ENCODE measurements around the gene CBX4.
"Not testable (repeated sequence)": the region's sequence is repeated elsewhere in the genome, so short reads cannot be mapped to it uniquely, and the experiment has no call there.

CBX4 gene

DNA sequence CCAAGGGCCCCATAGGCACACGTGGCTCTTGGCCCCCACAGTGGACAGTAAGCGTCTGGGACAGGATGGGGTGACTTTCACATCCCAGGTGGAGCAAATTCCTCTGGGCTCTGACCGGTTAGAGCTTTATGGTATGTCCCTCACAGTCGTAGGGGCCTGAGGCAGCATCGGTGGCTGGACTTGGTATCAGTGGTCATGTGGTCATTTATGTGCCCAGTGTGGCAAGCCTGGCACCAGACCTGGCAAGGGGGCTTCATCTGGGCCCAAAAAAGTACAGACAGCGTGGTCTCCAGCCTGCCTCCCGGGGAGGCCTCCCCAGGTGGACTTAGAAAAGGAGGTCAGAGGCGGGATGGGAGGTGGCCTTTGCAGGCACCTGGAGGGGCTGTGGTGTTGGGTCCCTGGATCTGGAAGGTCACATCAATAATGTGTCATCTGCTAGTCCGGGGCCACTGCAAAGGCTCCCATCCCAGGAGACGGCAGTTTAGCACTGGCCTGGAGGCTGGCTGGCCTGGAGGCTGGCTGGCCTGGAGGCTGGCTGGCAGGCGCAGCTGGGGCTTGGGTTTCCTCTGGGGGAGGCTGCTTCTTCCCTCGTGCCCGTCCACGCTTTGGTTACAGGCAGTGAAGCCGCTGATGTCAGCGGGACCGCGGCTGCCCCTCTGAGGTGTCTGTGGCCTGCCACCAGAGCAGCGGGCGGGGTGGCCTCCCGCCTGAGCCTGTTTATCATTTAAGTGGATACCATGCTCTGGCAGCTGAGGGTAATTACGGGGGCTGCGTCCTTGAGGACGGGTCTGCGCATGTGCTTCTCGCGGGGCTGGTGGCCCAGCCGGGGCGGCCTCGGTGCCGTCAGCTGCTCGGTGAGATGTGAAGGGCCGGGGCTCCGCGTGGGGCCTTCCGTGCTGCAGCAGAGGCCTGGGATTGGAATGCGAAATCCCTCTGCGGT, 20.7 kb upstream of the CBX4 start:
- FAIRE-seq, result no peak

DNA sequence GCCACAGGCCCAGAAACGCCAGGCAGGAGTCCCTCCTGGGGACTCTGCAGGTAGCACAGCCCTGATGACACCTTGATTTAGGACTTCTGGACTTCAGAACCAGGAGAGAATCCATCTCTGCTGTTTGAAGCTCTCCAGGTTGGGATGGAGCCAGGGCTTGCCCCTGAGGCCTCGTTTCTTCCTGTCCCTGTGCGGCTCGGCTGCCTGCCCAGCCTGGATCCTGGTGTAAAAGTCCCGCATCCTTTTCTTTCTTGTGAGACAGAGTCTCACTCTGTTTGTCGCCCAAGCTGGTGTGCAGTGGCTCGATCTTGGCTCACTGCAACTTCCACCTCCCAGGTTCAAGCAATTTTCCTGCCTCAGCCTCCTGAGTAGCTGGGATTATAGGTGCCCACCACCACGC, 17.9 kb upstream of the CBX4 start:
- no peak for FAIRE-seq

GRCh38 chr17:79855331-79856124, 16.3 kb upstream of the CBX4 start:
- FAIRE-seq, result no peak

DNA sequence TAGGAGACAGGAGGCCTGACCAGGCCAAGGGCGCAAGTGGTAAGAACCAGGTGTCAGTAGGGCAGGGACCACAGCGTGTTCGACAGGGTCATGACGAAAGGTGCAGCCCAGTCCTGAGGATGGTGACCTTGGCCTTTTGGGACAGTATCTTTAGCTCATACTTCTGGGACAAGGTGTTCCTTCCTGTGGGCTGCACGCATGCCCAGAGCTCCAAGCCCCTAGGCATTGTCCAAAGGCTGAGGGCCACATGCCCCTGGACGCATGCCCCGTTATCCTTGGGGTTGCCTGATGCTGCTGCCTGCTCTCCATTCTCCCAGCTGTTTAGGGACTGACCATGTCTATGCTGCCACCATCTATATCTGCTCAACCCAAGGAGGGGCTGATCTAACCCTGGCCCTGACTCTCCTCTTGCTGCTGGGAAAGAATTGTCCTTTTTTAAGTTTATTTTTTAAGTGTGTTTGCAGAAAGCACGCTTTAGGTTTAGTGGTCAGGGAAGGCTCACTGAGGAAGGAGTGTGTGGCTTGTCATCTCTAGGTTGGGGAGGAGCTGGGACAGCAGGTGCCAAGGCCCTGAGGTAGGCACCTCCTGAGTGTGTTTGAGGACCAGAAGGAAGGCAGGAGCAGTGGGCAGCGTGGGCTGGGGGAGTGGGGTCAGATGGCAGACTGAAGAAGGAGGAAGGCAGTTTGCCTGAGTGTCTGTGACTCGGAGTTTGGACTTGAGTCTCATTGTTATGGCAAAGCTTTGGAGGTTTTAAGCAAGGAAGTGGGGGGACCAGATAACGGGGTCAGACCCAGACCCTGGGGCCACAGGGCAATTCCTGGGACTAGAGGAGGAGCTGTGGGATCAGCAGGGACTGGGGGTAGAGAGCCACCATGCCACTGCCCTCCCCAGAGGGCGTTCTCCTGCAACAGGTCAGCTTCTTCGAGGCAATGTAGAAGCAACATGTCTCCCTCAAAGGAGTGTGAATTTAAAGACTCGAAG, 15.1 kb upstream of the CBX4 start:
- FAIRE-seq, result no peak

- not testable (repeated sequence) for FAIRE-seq
These were observed 13.9 kb upstream of the CBX4 start for GRCh38 chr17:79853168-79853567.

- no peak for FAIRE-seq
These were observed 13.5 kb upstream of the CBX4 start for GRCh38 chr17:79852748-79853147.

GRCh38 chr17:79851461-79851817, 12.2 kb upstream of the CBX4 start:
- FAIRE-seq, result no peak

DNA sequence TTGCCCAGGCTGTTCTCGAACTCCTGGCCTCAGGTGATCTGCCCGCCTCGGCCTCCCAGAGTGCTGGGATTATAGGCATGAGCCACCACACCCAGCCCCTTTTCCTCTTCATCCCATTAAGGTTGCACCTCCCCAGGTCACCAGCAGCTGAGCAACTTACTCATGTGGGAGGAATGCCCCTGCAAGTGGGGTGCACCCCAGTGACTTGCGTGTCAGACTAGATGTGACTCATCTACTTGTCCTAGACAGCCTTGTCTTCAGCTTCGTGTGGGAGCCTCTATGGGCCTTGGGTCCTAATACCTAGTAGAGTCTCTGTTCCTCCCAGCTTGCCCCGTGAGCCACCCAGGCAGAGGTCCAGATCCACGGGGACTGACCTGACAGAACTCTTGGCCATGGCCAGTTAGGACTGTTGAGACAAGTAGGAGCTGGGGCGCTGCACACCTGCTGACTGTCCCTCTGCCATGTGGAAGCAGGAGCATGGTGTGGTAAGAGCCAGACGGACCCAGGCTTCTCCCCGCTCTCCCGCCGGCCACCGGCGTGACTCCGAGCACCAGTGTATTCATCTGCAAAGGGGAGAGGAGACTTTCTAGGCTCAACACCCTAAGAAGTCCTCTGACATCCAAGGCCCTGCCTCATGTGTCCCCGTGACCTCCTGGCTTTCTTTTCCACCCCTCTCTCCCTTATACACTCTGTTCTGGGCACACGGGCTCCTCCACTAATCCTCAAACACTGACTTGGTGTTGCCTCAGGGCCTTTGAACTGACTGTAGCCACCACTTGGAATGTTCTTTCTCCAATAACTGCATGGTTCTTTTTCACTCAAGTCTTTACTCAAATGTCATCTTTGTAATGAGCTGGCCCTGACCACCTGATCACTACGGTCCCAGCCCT, 11.6 kb upstream of the CBX4 start:
- FAIRE-seq, result no peak

- FAIRE-seq, result no peak
These were observed 10.7 kb upstream of the CBX4 start for GRCh38 chr17:79849953-79850352.

GRCh38 chr17:79848370-79848766, 9.1 kb upstream of the CBX4 start:
- no peak for FAIRE-seq

DNA sequence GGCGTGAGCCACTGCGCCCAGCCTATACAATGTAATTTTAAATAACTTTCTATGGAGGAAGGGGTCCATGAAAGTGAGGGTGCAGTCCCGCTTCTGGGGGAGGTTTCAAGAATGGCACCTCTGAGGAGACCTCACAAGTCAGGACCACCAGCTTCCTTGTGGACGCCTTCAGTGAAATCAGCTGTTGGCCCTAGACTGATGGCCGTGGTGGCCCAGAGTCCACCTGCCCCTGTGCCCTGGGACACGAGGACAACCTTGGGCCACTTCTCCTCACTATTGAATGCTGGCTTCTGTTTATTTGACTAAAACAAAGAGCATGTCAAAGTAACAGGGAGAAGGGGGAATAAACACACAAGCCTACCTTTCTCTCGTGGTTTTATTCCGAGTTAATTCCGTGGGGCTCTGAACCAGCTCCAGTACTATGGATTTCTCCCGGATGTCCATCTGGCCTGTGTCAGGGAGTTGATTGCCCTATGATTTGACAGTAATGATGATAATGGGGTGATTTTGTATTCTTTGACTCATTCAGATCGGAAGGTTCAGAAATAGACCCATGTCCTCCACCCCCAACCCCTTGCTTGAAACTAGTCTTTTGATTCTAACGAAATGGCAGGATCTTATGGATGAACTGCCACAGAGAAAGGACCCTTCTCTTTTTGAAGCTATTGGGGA, 8.6 kb upstream of the CBX4 start:
- FAIRE-seq, result no peak

GRCh38 chr17:79845601-79845949, 6.3 kb upstream of the CBX4 start:
- FAIRE-seq, result no peak

GRCh38 chr17:79844869-79845600, 5.8 kb upstream of the CBX4 start:
- no peak for FAIRE-seq

- no peak for FAIRE-seq
These were observed 4.9 kb upstream of the CBX4 start for GRCh38 chr17:79843816-79844800.

DNA sequence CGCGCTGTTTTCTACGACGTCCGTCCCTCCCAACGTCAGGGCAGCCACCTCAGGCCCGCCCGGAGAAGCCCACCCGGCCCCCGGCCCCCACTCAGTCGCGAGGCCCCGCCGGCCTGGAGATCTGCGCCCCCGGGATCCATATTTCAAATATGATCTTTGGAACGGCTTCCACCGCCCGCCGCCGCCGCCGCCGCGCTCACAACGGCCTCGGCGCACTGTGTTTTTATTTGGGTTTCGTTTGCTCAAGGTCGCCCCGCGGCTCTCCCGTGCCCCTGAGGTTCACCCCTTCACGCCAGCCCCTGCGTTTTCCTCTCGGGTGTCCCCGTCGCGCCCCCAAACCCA, 4.2 kb upstream of the CBX4 start:
- no peak for FAIRE-seq

- no peak for FAIRE-seq
These were observed 3.6 kb upstream of the CBX4 start for GRCh38 chr17:79842656-79843473.

GRCh38 chr17:79842136-79842655, 3.0 kb upstream of the CBX4 start:
- FAIRE-seq, result no peak

Measured in islet of Langerhans (tissue), 1 donor.